BLaER1 (cell line): ENCODE results near the gene KRTAP6-2.

Source experiments
- H3K27ac ChIP-seq: shearing (Covaris generic); formaldehyde crosslinking; 2 replicates; pipeline ENCODE4 v1.8.1; 2022
- H3K27me3 ChIP-seq: shearing (Covaris generic); formaldehyde crosslinking; 2 replicates; pipeline ENCODE4 v1.8.1; 2022
- H3K36me3 ChIP-seq: shearing (Covaris generic); formaldehyde crosslinking; 2 replicates; pipeline ENCODE4 v1.8.1; 2022
- H3K4me1 ChIP-seq: shearing (Covaris generic); formaldehyde crosslinking; 2 replicates; pipeline ENCODE4 v1.8.1; 2022
- H3K4me2 ChIP-seq: shearing (Covaris generic); formaldehyde crosslinking; 2 replicates; pipeline ENCODE4 v1.8.1; 2022
- H3K4me3 ChIP-seq: shearing (Covaris generic); formaldehyde crosslinking; 2 replicates; pipeline ENCODE4 v1.8.1; 2022
- H3K9ac ChIP-seq: shearing (Covaris generic); formaldehyde crosslinking; 2 replicates; pipeline ENCODE4 v1.8.1; 2022
- H3K9me3 ChIP-seq: shearing (Covaris generic); formaldehyde crosslinking; 2 replicates; pipeline ENCODE4 v1.8.1; 2022
- H4K20me1 ChIP-seq: shearing (Covaris generic); formaldehyde crosslinking; 2 replicates; pipeline ENCODE4 v1.8.1; 2022
- Cebpa-rat ChIP-seq: shearing (Covaris generic); IDR thresholded peaks from 2 replicates; pipeline ENCODE4 v1.8.1; 2022

Gene KRTAP6-2

GRCh38 chr21:30620080-30620479, 21.4 kb upstream of the KRTAP6-2 start:
- no peak for TF ChIP-seq Cebpa-rat
- no peak overlapping the region for H3K4me2 ChIP-seq
- peaks cover 7% of the 10 kb centered on the region; the same call in 1 of the 2 replicates for H3K9me3 ChIP-seq
- H3K4me3 ChIP-seq = no peak overlapping the region
- no peaks in the 10 kb centered on the region for H3K4me1 ChIP-seq
- no peak overlapping the region for H3K9ac ChIP-seq
- H3K27ac ChIP-seq = no peak overlapping the region
- no peaks in the 10 kb centered on the region for H3K27me3 ChIP-seq
- H3K36me3 ChIP-seq = no peaks in the 10 kb centered on the region
- no peaks in the 10 kb centered on the region for H4K20me1 ChIP-seq

- no peaks in the 10 kb centered on the region for H3K36me3 ChIP-seq
- no peaks in the 10 kb centered on the region for H4K20me1 ChIP-seq
- H3K4me2 ChIP-seq = no peak within 1 kb of the TSS
- no peak for TF ChIP-seq Cebpa-rat
- no peaks in the 10 kb centered on the region for H3K4me1 ChIP-seq
- no peak within 1 kb of the TSS for H3K27ac ChIP-seq
- H3K9me3 ChIP-seq = no peaks in the 10 kb centered on the region
- H3K27me3 ChIP-seq = no peaks in the 10 kb centered on the region
- H3K4me3 ChIP-seq = no peak within 1 kb of the TSS
- no peak within 1 kb of the TSS for H3K9ac ChIP-seq
Observed at GRCh38 chr21:30616125-30616524, 17.4 kb upstream of the KRTAP6-2 start, which contains the start of gene KRTAP20-1. KRTAP20-1 (plus strand) TSS chr21:30616425; CDS start chr21:30616455, 30 bp downstream.

GRCh38 chr21:30615199-30615598, 16.5 kb upstream of the KRTAP6-2 start:
- no peak overlapping the region for H3K9ac ChIP-seq
- no peak for TF ChIP-seq Cebpa-rat
- no peak overlapping the region for H3K4me2 ChIP-seq
- no peaks in the 10 kb centered on the region for H3K4me1 ChIP-seq
- H3K27ac ChIP-seq = no peak overlapping the region
- H4K20me1 ChIP-seq = no peaks in the 10 kb centered on the region
- no peak overlapping the region for H3K4me3 ChIP-seq
- H3K27me3 ChIP-seq = no peaks in the 10 kb centered on the region
- no peaks in the 10 kb centered on the region for H3K9me3 ChIP-seq
- H3K36me3 ChIP-seq = no peaks in the 10 kb centered on the region

GRCh38 chr21:30613836-30614235, 15.1 kb upstream of the KRTAP6-2 start, which contains the start of gene KRTAP6-1:
KRTAP6-1 (minus strand) TSS chr21:30613930; CDS start chr21:30613904, 26 bp downstream.
- Histone ChIP-seq H3K27me3 (no peaks in the 10 kb centered on the region), H3K27ac (no peak within 1 kb of the TSS), H3K9me3 (no peaks in the 10 kb centered on the region), H3K4me3 (no peak within 1 kb of the TSS), H3K9ac (no peak within 1 kb of the TSS), H3K4me1 (no peaks in the 10 kb centered on the region), H4K20me1 (no peaks in the 10 kb centered on the region), H3K4me2 (no peak within 1 kb of the TSS), H3K36me3 (no peaks in the 10 kb centered on the region)
- TF ChIP-seq Cebpa-rat = no peak

GRCh38 chr21:30612132-30612531, 13.4 kb upstream of the KRTAP6-2 start:
- H3K4me3 ChIP-seq = no peak overlapping the region
- no peaks in the 10 kb centered on the region for H3K27me3 ChIP-seq
- H3K9me3 ChIP-seq = no peaks in the 10 kb centered on the region
- H3K4me2 ChIP-seq = no peak overlapping the region
- no peaks in the 10 kb centered on the region for H3K4me1 ChIP-seq
- no peaks in the 10 kb centered on the region for H3K36me3 ChIP-seq
- no peak overlapping the region for H3K27ac ChIP-seq
- H3K9ac ChIP-seq = no peak overlapping the region
- H4K20me1 ChIP-seq = no peaks in the 10 kb centered on the region
- no peak for TF ChIP-seq Cebpa-rat

- Histone ChIP-seq H3K27me3 (no peaks in the 10 kb centered on the region), H3K9me3 (no peaks in the 10 kb centered on the region), H3K27ac (no peak overlapping the region), H3K4me3 (no peak overlapping the region), H4K20me1 (no peaks in the 10 kb centered on the region), H3K36me3 (no peaks in the 10 kb centered on the region), H3K4me2 (no peak overlapping the region), H3K4me1 (no peaks in the 10 kb centered on the region), H3K9ac (no peak overlapping the region)
- TF ChIP-seq Cebpa-rat = no peak
Observed at GRCh38 chr21:30605968-30606367, 7.3 kb upstream of the KRTAP6-2 start.

- no peak within 1 kb of the TSS for H3K27ac ChIP-seq
- H3K9me3 ChIP-seq = no peaks in the 10 kb centered on the region
- H3K9ac ChIP-seq = no peak within 1 kb of the TSS
- no peaks in the 10 kb centered on the region for H4K20me1 ChIP-seq
- no peak within 1 kb of the TSS for H3K4me3 ChIP-seq
- no peak within 1 kb of the TSS for H3K4me2 ChIP-seq
- TF ChIP-seq Cebpa-rat = no peak
- H3K27me3 ChIP-seq = no peaks in the 10 kb centered on the region
- H3K4me1 ChIP-seq = no peaks in the 10 kb centered on the region
- no peaks in the 10 kb centered on the region for H3K36me3 ChIP-seq
Observed at GRCh38 chr21:30600787-30601186, 2.1 kb upstream of the KRTAP6-2 start, which contains the start of gene KRTAP22-1. KRTAP22-1 (plus strand) TSS chr21:30601087.

GRCh38 chr21:30592140-30592539, 6.6 kb downstream of the KRTAP6-2 start, which contains the start of gene KRTAP6-3:
KRTAP6-3 (plus strand) TSS chr21:30592440; CDS start chr21:30592446, 6 bp downstream.
- Histone ChIP-seq H3K4me1 (no peaks in the 10 kb centered on the region), H3K9ac (no peak within 1 kb of the TSS), H3K9me3 (no peaks in the 10 kb centered on the region), H3K36me3 (no peaks in the 10 kb centered on the region), H3K27me3 (no peaks in the 10 kb centered on the region), H3K4me3 (no peak within 1 kb of the TSS), H3K4me2 (no peak within 1 kb of the TSS), H3K27ac (no peak within 1 kb of the TSS), H4K20me1 (no peaks in the 10 kb centered on the region)
- no peak for TF ChIP-seq Cebpa-rat

- H3K4me1 ChIP-seq = no peaks in the 10 kb centered on the region
- H3K27me3 ChIP-seq = no peaks in the 10 kb centered on the region
- no peak within 1 kb of the TSS for H3K9ac ChIP-seq
- H3K36me3 ChIP-seq = no peaks in the 10 kb centered on the region
- no peak within 1 kb of the TSS for H3K4me2 ChIP-seq
- H3K4me3 ChIP-seq = no peak within 1 kb of the TSS
- H3K27ac ChIP-seq = no peak within 1 kb of the TSS
- no peaks in the 10 kb centered on the region for H3K9me3 ChIP-seq
- H4K20me1 ChIP-seq = no peaks in the 10 kb centered on the region
- TF ChIP-seq Cebpa-rat = no peak
Observed at GRCh38 chr21:30590297-30590696, 8.4 kb downstream of the KRTAP6-2 start, which contains the start of gene KRTAP22-2. KRTAP22-2 (minus strand) TSS chr21:30590397.

- H3K4me3 ChIP-seq = no peak overlapping the region
- H4K20me1 ChIP-seq = no peaks in the 10 kb centered on the region
- TF ChIP-seq Cebpa-rat = no peak
- H3K36me3 ChIP-seq = no peaks in the 10 kb centered on the region
- H3K4me2 ChIP-seq = no peak overlapping the region
- H3K4me1 ChIP-seq = no peaks in the 10 kb centered on the region
- H3K9ac ChIP-seq = no peak overlapping the region
- H3K27ac ChIP-seq = no peak overlapping the region
- no peaks in the 10 kb centered on the region for H3K27me3 ChIP-seq
- no peaks in the 10 kb centered on the region for H3K9me3 ChIP-seq
Observed at GRCh38 chr21:30582870-30583269, 15.8 kb downstream of the KRTAP6-2 start.

GRCh38 chr21:30580132-30580531, 18.6 kb downstream of the KRTAP6-2 start:
- H3K9ac ChIP-seq = no peak overlapping the region
- H3K27ac ChIP-seq = no peak overlapping the region
- no peaks in the 10 kb centered on the region for H3K27me3 ChIP-seq

More at GRCh38 chr21:30580132-30580531, 18.6 kb downstream of the KRTAP6-2 start:
- no peaks in the 10 kb centered on the region for H3K4me1 ChIP-seq
- H3K4me2 ChIP-seq = no peak overlapping the region
- TF ChIP-seq Cebpa-rat = no peak
- H4K20me1 ChIP-seq = no peaks in the 10 kb centered on the region
- H3K36me3 ChIP-seq = no peaks in the 10 kb centered on the region
- H3K9me3 ChIP-seq = no peaks in the 10 kb centered on the region
- no peak overlapping the region for H3K4me3 ChIP-seq
